Stomach (tissue), 4 donors: ENCODE results near the gene UBXN11.

Experiments used
- CTCF ChIP-seq, 7 experiments: fragments of 450-650 bp in 4 of 7; fragments of 200-600 bp in 3 of 7; sonication (generic) in 3 of 7; IDR thresholded peaks; one replicate each; pipeline ENCODE4 v1.5.1; 2016 to 2019; ENCODE audit warnings: antibody characterized with exemption in 7 of 7, control low read depth in 2 of 7, mild to moderate bottlenecking in 1 of 7
- EP300 ChIP-seq: sonication (generic); formaldehyde crosslinking; IDR thresholded peaks from one replicate; pipeline ENCODE4 v1.6.1; 2017; ENCODE audit warnings: antibody characterized with exemption
- POLR2A ChIP-seq, 4 donors: fragments of 450-650 bp; IDR thresholded peaks; one replicate each; pipeline ENCODE4 v1.6.1; 2016; ENCODE audit warnings: antibody characterized with exemption in 4 of 4, control low read depth in 2 of 4, mild to moderate bottlenecking in 1 of 4, moderate library complexity in 1 of 4

- TF ChIP-seq CTCF (IDR thresholded peaks at IDR 0.05) (no peak), EP300 (no peak), POLR2A (IDR thresholded peaks at IDR 0.05) (no peak)
Measured at GRCh38 chr1:26291433-26291832, 15.0 kb downstream of the UBXN11 start.
